Brain pericyte (primary cell): Measurements from ENCODE around the gene ZNF410.
"Not testable (repeated sequence)": the region's sequence is repeated elsewhere in the genome, so short reads cannot be mapped to it uniquely, and the experiment has no call there.

ENCODE experiments used
- DNase-seq: peaks from one replicate; pipeline ENCODE4 v3.0.0-alpha.2; 2012; ENCODE audit warnings: low read depth, low spot score

The ZNF410 gene

DNA sequence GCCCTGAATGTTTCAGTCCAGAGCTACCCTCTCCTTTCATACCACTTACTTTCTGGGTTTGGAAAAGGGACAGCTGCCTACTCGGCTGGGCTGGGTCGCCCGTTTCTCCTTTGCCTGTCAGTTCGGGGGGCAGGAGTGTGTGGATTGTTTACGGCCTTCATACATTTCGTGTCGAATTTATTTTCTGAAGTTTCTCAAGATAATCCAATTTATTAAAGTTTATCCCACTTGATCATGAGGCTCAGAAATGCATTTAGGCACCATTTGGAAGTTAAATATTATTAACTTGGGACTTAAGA, 608 bp downstream of the ZNF410 start:
- no peak for DNase-seq

DNA sequence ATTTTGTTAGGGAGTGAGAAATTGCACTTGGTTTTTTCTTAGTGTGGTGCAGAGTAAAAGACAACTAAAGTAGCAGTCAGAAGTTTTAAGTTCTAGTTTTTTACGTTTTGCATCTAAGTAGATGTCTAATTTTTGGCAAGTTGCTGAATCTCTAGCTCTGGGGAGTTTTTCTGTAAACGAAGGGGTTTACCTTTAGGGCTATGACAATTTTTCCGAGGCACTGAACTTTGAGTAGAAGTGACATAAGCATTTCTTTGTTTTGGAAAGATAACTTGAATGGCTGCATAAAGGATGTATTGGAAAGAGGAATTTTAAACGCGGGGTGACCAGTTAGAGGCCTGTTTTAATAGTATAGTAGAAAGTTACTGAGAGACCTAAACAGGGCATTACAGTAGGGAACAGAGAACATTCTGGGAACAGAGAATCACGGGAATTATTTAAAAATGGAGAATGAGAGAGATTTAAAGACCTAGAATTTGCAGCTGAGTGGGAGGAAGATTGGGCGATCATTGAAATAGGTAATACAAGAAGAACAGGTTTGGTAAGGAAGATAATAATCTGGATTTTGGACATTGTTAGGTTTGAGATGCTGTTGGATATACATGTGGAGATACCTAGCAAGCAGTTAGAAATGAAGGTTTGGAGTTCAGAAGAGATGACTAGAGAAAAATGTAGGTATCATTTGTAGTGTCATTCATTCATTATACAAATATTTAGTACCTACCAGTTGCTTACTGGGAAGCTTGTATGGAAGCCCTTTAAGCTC, 1.2 kb downstream of the ZNF410 start:
- no peak for DNase-seq

DNA sequence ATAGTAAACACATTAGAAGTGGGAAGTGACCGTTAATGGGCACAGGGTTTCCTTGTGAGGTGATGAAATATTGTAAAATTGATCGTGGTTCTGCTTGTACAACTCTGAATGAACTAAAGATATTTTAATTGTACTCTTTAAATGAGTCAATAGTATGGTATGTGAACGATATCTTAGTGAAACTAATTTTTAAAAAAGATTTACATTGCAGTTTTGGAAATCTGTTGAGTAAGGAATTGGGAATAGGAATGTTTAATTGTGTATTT, 1.7 kb downstream of the ZNF410 start:
- no peak for DNase-seq

DNA sequence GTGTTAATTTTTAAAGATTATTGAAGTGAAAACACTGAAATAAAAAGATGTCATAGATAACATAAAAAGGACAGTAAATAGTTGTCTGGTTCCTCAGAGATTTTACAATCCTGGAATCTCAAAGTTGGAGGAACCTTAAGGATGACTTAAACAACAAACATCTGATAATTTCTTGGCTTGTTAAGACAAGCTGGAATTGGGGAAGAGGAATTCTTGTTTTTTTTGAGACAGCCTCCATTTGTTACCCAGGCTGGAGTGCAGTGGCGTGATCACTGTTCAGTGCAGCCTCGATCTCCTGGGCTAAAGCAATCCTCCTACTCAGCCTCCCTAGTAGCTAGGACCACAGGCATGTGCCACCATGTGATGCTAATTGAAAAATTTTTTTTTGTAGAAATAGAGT, 2.3 kb downstream of the ZNF410 start:
- no peak for DNase-seq

DNA sequence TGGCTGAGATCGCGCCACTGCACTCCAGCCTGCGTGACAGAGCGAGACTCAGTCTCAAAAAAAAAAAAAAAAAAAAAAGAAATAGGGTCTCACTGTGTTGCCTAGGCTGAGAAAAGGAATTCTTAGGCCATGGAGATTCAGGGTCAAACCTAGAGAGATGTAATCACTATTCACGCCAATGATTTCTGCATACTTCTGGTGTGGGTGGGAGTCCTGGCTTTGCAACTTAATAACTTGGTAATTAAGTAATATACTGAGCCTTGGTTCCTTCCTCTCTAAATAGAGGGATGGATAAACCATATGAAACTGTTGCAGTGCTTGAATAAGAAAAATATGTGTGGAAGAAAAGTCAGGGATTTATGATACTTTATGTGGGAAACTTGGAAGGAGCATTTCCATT, 2.7 kb downstream of the ZNF410 start:
- DNase-seq: no peak

DNA sequence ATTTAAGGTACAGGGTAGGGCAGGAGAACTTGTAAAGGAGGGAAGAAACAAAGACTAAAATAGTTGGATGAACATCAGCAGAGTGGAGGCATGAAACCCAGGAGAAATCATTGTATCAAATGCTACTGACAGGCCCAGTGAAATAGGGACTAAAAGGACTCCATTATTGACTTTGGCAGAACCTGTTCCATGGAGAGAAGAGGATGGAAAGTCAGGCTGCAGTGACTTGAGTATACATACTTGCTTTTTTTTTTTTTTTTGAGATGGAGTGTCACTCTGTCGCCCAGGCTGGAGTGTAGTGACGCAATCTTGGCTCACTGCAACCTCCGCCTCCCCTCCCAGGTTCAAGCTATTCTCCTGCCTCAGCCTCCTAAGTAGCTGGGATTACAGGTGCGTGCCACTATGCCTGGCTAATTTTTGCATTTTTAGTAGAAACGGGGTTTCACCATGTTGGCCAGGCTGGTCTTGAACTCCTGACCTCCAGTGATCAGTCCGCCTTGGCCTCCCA, 7.6 kb downstream of the ZNF410 start:
- not testable (repeated sequence) for DNase-seq

DNA sequence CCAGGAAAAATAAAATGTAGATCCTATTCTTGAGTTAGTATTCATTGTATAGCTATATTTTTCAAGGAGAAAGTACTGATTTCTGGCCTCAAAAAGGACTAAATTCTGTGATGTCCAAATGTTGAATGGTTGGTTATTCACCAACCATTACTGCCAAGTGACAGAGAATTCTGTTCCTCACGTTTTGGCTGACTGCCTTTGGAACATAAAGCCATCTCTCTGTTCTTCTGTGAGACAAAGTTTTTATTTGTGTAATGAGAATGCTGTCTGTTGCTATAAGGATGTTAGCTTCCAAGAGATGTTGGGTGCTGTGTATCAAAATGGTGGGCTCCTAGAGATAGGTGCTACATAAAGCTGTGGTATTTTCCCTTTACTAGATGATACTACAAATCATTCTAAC, 9.3 kb downstream of the ZNF410 start:
- DNase-seq: no peak

DNA sequence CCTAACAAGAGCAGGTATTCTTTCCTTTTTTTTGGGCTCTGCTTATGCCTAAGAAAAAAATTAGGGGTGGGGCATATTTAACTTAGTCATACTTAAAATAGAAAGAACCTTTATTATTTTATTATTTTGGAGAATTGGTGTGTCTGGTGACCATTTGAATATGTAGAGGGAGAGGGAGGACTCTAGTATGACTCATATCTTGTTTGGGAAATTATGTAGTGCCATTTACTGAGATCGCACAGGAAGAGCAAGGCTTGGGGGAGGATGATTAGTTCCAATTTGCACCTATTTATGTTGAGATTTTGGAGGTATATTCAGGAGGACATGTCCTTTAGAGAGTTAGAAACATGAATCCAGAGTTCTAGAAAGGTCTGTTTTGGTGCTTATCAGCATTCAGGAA, 9.9 kb downstream of the ZNF410 start:
- no peak for DNase-seq

DNA sequence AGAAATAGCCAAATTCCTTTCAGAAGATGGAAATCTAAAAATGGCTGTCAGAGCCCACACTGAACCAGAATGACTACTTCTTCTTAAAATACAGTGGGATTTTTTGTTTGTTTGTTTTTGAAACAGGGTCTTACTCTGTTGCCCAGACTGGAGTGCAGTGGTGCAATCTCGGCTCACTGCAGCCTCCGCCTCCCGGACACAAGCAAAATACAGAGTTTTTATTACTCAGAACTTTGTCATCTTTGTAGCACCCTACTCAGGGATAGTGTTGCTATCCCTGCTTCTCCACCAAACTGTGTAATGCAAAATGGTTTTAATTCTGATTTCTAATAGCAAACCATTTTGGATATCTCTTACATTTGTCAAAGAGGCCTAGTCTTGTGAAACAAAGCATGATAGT, 16.4 kb downstream of the ZNF410 start:
- no peak for DNase-seq

DNA sequence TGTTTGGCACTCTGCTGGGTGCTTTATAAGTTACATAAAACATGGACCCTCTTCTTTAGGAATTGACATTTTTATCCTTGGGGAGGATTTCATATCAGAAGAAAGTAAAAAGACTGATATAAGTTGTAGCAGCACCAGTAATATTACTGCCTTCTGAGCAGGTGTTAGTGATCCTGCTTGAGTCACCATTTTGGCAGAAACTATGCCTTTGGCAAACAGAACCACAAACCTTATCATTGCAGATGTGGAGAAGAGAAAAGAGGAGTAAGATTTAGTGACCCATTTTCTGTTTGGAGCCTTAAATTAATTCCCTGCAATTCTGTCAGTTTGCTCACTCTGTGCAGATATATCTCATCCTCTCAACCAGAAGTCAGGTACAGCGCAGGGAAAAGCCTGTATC, 23.0 kb downstream of the ZNF410 start:
- no peak for DNase-seq

DNA sequence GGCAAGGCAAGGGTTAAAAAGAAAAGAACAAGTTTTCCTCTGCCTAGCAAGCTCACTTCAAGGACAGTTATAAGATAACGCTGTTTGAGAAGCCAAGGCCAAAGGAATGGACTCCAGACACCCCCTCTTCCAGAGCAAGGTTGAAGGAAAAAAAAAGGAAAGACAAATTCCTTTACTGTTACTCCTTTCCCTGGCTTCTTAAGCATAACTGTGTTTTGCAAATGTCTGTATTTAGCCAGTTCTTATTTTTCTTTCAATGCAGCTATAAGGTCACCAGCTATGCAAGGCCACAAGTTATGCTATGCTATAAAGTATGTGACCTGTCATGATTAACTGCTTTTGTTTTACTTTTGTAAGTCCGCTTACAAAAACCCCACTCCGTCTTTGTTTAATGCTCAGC, 26.6 kb downstream of the ZNF410 start:
- no peak for DNase-seq

DNA sequence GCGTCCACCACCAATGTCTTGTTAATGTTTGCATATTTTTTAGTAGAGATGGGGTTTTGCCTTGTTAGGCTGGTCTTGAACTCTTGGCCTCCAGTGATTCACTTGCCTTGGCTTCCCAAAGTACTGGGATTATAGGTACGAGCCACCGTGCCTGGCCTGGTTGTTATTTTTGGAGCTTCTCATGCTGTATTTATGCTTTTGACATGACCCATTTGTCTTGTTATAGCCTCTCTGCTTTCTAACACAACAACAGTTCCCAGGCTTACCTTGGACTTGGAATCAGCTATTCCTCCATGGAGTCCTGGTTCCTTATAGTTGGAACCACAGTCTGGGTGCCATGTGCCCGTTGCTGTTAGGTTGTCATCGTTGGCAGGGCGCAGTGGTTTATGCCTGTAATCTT, 29.7 kb downstream of the ZNF410 start:
- DNase-seq: no peak

DNA sequence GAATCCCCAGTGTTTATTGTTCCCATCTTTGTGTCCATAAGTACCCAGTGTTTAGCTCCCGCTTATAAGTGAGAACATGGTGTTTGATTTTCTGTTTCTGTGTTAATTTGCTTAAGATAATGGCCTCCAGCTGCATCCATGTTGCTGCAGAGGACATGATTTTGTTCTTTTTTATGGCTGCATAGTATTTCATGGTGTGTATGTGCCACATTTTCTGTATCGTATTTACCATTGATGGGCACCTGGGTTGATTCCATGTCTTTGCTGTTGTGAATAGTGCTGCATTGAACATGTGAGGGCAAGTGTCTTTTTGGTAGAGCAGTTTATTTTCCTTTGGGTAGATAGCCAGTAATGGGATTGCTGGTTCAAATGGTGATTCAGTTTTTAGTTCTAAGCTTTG, 32.8 kb downstream of the ZNF410 start:
- DNase-seq: not testable (repeated sequence)

DNA sequence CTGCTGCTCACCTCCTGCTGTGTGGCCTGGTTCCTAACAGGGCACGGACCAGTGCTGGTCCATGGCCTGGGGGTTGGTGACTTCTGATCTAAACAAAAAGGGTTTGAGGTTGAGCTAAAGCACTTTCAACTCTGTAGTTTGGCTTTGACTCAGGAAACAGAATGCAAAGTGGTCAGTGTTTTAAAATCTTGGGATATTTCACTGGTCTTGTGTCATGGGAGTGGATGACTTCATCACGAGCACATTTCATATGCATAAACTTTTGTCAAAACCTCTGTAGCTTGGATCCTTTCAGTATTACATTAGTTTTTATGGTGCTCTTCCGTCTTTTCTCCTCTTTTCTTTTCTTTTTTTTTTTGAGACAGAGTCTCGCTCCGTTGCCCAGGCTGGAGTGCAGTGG, 37.7 kb downstream of the ZNF410 start:
- no peak for DNase-seq

DNA sequence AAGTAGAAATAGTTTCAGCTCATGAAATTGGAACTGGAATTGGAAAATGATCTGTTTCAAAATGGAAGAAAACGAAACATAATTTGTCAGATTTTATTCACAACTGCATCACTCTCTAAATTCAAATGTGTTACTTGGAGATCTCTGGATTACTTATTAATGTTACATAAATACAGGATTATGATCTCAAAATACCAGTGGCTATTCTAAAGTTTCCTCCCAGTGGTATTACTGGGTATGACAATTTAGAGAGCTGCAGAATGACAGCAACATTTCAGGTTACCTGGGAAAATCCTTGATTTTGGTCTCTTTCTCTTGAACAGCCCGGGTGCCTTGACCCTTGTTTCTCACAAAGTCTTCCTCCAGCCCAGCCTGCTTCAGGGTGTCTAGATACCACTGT, 49.0 kb downstream of the ZNF410 start:
- DNase-seq: no peak

DNA sequence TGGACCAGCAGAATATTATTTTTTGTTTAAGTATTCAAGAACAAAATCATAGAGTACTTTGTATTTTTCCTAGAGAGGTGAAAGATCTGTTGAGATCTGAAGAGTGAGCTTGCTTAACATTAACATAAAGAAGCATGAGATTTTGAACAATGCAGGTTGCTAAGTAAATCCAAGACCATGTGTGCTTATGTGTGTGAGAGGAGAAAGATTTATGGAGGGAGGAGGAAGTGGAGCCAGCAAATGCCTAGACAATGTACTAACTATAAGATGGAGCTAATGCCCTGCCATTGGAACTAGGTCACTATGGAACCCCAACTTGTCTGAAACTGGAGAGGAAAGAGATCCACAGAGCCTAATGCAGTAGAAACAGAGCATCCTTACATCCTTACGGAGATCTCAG, 49.9 kb downstream of the ZNF410 start:
- DNase-seq: no peak

DNA sequence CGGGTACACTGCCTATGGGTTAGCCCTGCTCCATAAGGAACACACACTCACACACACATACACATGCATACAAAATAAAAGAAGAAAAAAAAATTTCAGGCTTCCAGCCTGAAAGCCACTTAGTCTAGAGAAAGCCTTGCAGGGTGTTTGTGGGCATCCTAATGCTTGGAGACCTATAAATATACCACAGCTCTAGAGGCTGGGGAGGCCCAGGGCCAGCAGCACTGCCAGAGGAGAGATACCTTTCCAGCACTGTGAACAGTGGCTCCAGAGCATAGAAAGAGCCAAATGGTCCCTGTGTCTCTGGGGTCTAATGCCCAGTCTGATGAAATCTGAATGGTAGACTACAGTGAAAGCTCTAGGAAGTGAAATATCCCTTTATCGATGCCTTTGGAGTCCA, 50.4 kb downstream of the ZNF410 start:
- DNase-seq: no peak

DNA sequence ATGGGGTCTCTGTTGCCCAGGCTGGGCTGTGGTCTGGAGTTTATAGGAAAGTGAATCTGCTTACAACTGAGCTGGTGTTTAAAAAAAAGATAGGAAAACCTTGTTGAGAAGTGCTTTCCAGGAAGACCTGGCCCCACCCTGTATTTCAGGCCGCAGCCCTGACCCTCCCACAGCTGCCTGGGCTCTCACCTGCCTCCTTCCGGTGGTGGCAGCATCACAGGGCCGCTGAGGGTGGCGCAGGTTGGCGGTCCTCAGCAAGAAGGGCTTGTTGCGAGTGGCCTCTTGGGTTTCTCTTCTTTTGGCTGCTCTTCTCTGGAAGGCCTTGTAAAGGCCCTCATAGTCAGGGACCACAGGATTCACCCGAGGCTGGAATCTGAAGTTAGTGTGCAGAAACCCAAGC, 55.5 kb downstream of the ZNF410 start:
- DNase-seq: no peak

DNA sequence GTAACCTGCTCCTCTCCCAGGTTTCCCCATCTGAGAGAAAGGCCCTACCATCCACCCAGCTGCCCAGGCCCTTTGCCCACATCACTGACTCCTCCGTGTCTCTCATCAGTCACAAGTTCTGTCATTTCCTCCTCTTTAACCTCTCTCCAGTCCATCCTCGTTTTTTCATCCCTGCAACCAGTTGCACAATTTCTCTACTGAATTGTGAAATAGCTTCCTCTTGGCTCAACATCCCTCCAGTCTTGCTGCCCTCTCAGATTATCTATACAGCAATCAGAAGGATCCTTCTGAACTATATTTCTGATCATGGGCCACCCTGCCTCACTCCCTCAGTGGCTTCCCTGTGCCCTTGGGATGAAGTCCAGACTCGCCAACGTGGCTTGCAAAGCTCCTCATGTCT, 56.4 kb downstream of the ZNF410 start:
- DNase-seq: no peak

DNA sequence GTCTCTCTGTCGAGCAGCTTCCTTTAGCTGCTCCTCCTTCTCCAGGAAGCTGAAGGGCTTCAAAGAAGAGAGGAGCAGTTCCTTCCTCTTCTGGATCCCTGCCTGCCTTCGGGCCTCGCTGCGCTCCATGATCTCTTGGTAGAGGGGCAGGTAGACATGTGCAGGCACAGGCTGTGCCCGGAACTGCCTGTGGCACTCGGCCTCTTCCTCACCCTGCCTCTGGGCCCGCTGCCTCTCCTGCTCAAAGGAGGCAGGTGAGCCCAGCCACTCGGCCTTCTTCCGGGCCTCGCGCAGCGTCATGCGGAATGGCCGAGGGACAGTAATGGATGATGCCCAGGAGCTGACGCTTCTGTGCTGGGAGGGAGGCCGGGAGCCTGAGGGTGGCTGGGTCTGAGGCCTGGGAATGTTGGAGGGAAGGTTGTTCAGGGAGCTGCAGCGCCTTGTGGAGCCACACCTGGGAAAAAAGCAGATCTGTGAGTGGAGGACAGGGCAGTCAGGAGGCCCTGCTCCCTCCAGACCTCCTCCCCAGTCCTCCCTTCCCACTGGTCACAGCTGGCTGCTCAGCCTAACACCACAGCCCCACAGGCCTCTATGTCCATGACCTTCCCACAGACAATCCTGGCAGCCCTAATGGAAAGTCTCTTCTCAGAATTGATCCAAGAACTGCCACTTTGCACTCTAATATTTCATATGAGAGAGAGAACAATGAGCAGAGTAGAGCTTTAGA, 57.9 kb downstream of the ZNF410 start:
- no peak for DNase-seq

DNA sequence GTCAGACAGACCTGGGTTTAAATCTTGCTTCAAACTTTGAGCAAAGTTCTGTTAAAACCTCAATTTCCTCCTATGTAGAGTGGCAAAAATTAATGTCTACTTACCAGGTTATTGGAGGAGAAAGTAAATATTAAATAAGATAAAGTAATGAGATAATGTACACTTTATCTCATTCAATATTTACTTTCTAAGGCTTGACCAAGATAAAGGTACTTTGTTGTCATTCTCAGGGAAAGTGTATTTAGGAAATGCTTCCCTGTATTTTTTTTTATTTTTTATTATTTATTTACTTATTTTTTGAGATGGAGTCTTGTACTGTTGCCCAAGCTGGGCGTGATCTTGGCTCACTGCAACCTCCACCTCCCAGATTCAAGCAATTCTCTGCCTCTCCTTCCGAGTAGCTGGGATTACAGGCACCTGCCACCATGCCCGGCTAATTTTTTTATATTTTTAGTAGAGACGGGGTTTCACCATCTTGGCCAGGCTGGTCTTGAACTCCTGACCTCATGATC, 58.6 kb downstream of the ZNF410 start:
- no peak for DNase-seq

DNA sequence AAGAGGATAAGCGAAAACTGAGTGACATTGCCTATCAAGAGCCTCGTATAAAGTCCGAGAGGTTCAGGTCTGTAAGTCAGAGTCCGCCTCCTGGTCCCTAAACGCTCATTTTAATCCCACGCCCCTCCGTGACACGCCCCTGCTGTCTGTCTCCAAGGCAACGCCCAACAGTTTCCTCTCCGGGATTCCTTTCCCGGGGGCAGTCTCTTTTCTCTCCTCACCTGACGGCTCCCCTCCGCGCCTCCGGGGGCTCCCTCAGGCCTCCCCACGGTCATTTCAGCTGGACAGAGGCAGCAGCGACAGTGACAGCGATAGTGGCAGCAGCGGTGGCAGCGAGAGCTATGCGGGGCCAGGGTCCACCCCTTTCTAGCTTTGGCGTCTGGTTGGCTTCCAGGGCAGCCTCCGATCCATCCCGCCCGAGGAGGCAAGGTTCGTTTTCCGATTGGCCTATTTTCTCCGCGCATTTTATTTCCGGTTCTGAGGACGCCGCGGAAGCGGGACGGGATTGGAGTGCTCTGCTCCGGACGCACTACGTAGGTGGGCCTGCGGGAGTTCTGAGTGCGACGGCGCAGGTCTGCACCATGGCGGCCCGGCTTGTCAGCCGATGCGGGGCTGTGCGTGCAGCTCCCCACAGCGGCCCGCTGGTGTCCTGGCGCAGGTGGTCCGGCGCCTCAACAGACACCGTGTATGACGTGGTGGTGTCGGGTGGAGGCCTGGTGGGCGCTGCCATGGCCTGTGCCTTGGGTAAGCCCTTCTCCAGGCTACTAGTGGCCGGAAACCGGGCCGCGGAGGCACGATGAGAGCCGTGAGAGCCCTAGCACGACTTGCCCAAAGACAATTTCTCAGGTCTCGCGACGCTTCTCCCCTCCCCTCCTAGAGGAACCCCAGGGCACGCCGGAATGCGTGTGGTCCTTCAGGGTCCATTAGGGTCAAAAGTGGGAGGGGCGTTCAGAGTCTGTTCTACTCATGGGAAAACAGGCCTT, 63.4 kb downstream of the ZNF410 start, which contains the start of the genes COQ6 and FAM161B:
Gene COQ6 (plus strand): TSS at position 551 of the 983 bp plus-strand sequence. CDS start 31 bp downstream, at position 582.
Gene FAM161B (minus strand): TSS at position 343 of the 983 bp plus-strand sequence. CDS start 68 bp downstream, at position 275.
- DNase-seq: peak; percentile 90
